Measurements from ENCODE around the gene DHRS9.

DHRS9 gene

DNA sequence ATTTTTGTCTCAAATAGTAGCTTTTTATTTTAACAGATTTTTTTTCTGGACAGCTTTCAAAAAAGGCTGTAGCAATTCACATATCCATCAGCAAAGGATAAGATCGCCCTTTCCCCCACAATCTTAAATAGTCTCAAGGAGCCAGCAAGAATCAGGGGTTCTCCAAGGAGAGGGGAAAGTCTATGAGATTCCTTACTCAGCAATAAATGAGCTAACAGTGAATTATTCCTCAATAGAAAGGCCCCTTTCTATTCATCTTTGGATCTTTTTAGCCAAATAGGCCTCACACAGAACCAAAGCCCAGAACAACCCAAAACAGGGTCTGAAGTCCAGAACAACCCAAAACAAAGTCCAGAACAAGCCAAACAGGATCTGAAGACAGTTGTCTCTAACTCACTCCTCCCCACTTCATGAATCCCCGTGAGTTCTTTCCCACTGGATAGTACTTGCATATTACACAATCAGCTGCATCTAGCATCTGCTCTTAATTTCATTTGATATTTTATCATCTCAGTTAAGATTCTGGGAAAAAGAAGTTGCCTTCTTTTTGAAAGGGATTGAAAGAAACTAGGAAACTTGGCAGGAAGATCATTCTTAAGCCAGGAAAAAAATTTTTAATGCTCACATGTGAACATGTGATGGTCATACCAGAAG is 3.4 kb upstream of the DHRS9 start:
- Histone ChIP-seq H3K4me1 (ENCODE audit: control insufficient read depth, insufficient read depth, low read length) (no peaks in the 10 kb centered on the region), H3K36me3 (ENCODE audit: control insufficient read depth in 2 of 2, insufficient read depth in 1 of 2, low read length in 2 of 2) (no peaks in the 10 kb centered on the region), H3K9me3 (ENCODE audit: control insufficient read depth, insufficient read depth, low read depth, low read length) (no peaks in the 10 kb centered on the region), H3K27ac (ENCODE audit: extremely low read depth, low read depth, low read length) (no peak overlapping the region), H3K4me3 (ENCODE audit: low read depth, low read length) (no peak overlapping the region)
- ChIA-PET CTCF (interaction anchor here (0.7 to 1.4 kb wide), 3 partner anchors 43 to 105 kb away, joined by 3 to 4 read pairs (median 3); no protein-coding TSS in a partner anchor), POLR2A (no interaction called here)
- TF ChIP-seq, protein P1, sequence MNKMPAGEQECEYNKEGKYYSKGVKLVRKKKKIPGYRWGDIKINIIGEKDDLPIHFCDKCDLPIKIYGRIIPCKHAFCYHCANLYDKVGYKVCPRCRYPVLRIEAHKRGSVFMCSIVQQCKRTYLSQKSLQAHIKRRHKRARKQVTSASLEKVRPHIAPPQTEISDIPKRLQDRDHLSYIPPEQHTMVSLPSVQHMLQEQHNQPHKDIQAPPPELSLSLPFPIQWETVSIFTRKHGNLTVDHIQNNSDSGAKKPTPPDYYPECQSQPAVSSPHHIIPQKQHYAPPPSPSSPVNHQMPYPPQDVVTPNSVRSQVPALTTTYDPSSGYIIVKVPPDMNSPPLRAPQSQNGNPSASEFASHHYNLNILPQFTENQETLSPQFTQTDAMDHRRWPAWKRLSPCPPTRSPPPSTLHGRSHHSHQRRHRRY (tag by site-specific recombination; IDR thresholded peaks at IDR 0.05): no peak
- TF ChIP-seq ZNF354C (tag by site-specific recombination; IDR thresholded peaks at IDR 0.05; ENCODE audit: borderline replicate concordance, low read depth) (no peak), GLI4 (tag by site-specific recombination; IDR thresholded peaks at IDR 0.05) (no peak), HOXA7 (CRISPR knock-in tag; IDR thresholded peaks at IDR 0.05; ENCODE audit: borderline replicate concordance) (no peak), KLF16 (tag by site-specific recombination; IDR thresholded peaks at IDR 0.05) (no peak), ZIC2 (tag by site-specific recombination; IDR thresholded peaks at IDR 0.05) (no peak), ZNF391 (tag by site-specific recombination; IDR thresholded peaks at IDR 0.05; ENCODE audit: borderline replicate concordance, low read depth) (no peak), OSR2 (tag by site-specific recombination; IDR thresholded peaks at IDR 0.05) (no peak), ZNF785 (tag by site-specific recombination; IDR thresholded peaks at IDR 0.05) (no peak), ZFP3 (tag by site-specific recombination; IDR thresholded peaks at IDR 0.05; ENCODE audit: low read depth) (no peak), GLIS1 (tag by site-specific recombination; IDR thresholded peaks at IDR 0.05) (no peak), ZNF843 (tag by site-specific recombination; IDR thresholded peaks at IDR 0.05) (no peak), ZNF214 (tag by site-specific recombination; IDR thresholded peaks at IDR 0.05; ENCODE audit: borderline replicate concordance) (no peak), ZEB2 (tag by site-specific recombination; IDR thresholded peaks at IDR 0.05) (no peak), SP2 (tag by site-specific recombination; IDR thresholded peaks at IDR 0.05) (no peak), ZNF174 (tag by site-specific recombination; IDR thresholded peaks at IDR 0.05) (no peak), ZNF654 (tag by site-specific recombination; IDR thresholded peaks at IDR 0.05; ENCODE audit: low read depth) (no peak), ZNF266 (tag by site-specific recombination; IDR thresholded peaks at IDR 0.05; ENCODE audit: low read depth) (no peak)
- TF ChIP-seq, protein P2, sequence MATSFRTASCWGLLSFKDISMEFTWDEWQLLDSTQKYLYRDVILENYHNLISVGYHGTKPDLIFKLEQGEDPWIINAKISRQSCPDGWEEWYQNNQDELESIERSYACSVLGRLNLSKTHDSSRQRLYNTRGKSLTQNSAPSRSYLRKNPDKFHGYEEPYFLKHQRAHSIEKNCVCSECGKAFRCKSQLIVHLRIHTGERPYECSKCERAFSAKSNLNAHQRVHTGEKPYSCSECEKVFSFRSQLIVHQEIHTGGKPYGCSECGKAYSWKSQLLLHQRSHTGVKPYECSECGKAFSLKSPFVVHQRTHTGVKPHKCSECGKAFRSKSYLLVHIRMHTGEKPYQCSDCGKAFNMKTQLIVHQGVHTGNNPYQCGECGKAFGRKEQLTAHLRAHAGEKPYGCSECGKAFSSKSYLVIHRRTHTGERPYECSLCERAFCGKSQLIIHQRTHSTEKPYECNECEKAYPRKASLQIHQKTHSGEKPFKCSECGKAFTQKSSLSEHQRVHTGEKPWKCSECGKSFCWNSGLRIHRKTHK (tag by site-specific recombination; IDR thresholded peaks at IDR 0.05): no peak
- TF ChIP-seq, protein P3, sequence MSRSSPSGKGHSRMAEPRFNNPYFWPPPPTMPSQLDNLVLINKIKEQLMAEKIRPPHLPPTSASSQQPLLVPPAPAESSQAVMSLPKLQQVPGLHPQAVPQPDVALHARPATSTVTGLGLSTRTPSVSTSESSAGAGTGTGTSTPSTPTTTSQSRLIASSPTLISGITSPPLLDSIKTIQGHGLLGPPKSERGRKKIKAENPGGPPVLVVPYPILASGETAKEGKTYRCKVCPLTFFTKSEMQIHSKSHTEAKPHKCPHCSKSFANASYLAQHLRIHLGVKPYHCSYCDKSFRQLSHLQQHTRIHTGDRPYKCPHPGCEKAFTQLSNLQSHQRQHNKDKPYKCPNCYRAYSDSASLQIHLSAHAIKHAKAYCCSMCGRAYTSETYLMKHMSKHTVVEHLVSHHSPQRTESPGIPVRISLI (tag by site-specific recombination; IDR thresholded peaks at IDR 0.05): no peak

DNA sequence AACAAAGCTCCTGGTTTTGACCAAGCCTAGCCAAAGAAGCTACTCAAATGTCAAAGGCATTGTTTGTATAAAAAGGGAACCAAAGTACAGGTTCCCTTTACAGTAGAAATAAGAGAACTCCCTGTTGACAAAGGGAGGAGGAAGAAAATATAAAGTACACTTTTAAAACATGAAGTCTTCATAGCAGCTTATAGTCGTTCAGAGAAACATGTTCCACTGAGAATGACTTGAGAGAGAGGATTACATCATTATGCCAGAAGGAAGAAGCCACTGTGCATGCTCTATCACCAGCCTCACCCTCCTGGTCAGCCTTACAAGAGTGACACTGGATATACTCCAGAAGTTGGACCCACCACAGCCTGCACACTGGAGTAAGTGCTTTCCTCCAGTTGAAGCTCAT is 2.5 kb upstream of the DHRS9 start:
- H3K36me3 ChIP-seq (ENCODE audit: control insufficient read depth in 2 of 2, insufficient read depth in 1 of 2, low read length in 2 of 2): no peaks in the 10 kb centered on the region
- no peak overlapping the region for H3K4me3 ChIP-seq (ENCODE audit: low read depth, low read length)
- no peaks in the 10 kb centered on the region for H3K4me1 ChIP-seq (ENCODE audit: control insufficient read depth, insufficient read depth, low read length)
- no peaks in the 10 kb centered on the region for H3K9me3 ChIP-seq (ENCODE audit: control insufficient read depth, insufficient read depth, low read depth, low read length)
- H3K27ac ChIP-seq (ENCODE audit: extremely low read depth, low read depth, low read length): no peak overlapping the region
- CTCF ChIA-PET: interaction anchor here (0.7 kb wide), 1 partner anchor 42 kb away, joined by 3 read pairs; no protein-coding TSS in a partner anchor
- POLR2A ChIA-PET: no interaction called here
- TF ChIP-seq ZNF19 (tag by site-specific recombination; IDR thresholded peaks at IDR 0.05; ENCODE audit: low read depth) (no peak), ZNF596 (tag by site-specific recombination; IDR thresholded peaks at IDR 0.05) (no peak), GLIS2 (tag by site-specific recombination; IDR thresholded peaks at IDR 0.05) (no peak), ZXDB (tag by site-specific recombination; IDR thresholded peaks at IDR 0.05) (no peak), ZNF621 (tag by site-specific recombination; IDR thresholded peaks at IDR 0.05) (no peak)
- TF ChIP-seq, protein P4, sequence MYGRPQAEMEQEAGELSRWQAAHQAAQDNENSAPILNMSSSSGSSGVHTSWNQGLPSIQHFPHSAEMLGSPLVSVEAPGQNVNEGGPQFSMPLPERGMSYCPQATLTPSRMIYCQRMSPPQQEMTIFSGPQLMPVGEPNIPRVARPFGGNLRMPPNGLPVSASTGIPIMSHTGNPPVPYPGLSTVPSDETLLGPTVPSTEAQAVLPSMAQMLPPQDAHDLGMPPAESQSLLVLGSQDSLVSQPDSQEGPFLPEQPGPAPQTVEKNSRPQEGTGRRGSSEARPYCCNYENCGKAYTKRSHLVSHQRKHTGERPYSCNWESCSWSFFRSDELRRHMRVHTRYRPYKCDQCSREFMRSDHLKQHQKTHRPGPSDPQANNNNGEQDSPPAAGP (tag by site-specific recombination; IDR thresholded peaks at IDR 0.05): no peak
- TF ChIP-seq, protein P2 (tag by site-specific recombination; IDR thresholded peaks at IDR 0.05): no peak
- TF ChIP-seq, protein P5, sequence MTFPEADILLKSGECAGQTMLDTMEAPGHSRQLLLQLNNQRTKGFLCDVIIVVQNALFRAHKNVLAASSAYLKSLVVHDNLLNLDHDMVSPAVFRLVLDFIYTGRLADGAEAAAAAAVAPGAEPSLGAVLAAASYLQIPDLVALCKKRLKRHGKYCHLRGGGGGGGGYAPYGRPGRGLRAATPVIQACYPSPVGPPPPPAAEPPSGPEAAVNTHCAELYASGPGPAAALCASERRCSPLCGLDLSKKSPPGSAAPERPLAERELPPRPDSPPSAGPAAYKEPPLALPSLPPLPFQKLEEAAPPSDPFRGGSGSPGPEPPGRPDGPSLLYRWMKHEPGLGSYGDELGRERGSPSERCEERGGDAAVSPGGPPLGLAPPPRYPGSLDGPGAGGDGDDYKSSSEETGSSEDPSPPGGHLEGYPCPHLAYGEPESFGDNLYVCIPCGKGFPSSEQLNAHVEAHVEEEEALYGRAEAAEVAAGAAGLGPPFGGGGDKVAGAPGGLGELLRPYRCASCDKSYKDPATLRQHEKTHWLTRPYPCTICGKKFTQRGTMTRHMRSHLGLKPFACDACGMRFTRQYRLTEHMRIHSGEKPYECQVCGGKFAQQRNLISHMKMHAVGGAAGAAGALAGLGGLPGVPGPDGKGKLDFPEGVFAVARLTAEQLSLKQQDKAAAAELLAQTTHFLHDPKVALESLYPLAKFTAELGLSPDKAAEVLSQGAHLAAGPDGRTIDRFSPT (tag by site-specific recombination; IDR thresholded peaks at IDR 0.05): no peak

Data from HEK293 (cell line).